ENCODE data around the gene EPB41L2.

DNA sequence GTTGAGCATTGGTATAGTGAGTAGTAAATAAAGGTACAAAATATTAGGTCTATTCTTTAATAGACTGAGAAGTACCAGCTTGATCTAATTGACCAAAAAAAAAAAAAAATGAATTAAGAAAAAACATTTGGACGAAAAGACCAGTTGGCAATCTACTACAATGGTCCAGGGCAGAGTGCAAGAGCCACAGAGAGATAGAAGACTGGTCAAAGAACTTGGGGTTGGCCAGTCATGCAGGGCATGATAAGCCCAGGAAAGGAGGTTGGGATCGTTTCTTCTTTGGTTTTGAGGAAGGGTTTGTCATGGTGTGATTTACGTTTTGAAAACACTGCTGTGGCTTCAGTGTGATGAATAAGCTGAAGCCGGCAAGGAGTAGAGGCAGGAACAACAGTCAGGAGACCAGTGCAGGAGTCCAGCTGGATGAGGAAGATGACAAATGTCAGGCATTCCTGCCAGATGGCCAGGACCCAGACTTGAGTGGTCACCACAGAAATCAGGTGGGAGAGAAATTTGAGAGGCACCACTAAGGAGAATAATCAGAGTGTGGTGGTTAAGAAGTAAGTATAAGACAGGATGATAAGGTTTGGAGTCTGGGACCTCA, 221.8 kb downstream of the EPB41L2 start:
- TF ChIP-seq, protein P1, sequence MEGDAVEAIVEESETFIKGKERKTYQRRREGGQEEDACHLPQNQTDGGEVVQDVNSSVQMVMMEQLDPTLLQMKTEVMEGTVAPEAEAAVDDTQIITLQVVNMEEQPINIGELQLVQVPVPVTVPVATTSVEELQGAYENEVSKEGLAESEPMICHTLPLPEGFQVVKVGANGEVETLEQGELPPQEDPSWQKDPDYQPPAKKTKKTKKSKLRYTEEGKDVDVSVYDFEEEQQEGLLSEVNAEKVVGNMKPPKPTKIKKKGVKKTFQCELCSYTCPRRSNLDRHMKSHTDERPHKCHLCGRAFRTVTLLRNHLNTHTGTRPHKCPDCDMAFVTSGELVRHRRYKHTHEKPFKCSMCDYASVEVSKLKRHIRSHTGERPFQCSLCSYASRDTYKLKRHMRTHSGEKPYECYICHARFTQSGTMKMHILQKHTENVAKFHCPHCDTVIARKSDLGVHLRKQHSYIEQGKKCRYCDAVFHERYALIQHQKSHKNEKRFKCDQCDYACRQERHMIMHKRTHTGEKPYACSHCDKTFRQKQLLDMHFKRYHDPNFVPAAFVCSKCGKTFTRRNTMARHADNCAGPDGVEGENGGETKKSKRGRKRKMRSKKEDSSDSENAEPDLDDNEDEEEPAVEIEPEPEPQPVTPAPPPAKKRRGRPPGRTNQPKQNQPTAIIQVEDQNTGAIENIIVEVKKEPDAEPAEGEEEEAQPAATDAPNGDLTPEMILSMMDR (IDR thresholded peaks at IDR 0.05) = no peak
- TF ChIP-seq ZFX (IDR thresholded peaks at IDR 0.05; ENCODE audit: borderline replicate concordance) = no peak
